ENCODE measurements around the gene NAA80. TPM values are rescaled to one million over a fixed set of nuclear protein-coding genes. Genes with fewer than 3 reads are reported as not detected.
A peak's percentile ranks its signal among the peaks of the same experiment; 100 is the strongest.

The NAA80 gene
- total RNA-seq, 1 donor from 2014 or later = 10.1 TPM

DNA sequence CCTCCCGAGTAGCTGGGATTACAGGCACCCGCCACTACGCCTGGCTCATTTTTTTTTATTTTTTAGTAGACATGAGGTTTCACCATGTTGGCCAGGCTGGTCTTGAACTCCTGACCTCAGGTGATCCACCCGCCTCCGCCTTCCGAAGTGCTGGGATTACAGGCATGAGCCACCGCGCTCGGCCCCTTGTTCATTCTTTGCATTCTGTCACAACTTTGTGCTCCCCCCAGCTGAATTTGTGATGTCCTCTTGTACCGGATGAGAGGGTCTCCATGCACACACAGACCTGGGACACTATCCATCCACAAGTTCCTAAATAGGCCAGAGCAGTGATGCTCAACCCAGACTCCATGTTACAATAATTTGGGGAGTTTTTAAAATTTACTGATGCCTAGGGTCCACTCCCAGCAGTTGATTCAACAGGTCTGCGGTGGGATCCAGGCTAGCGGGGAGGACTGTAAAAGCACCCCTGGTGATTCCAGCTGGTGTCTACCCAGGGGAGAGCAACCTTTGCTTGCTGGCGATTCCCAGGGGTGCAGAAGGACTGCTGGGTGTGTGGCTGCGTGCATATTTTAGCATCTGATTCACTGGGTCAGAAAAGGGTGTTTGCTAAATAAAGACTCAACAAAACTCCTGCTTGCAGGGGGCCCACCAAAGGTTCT, 40.4 kb upstream of the NAA80 start:
- peaks cover 36% of the 10 kb centered on the region for H3K27me3 Mint-ChIP-seq (ENCODE audit: insufficient read depth, low read depth)

DNA sequence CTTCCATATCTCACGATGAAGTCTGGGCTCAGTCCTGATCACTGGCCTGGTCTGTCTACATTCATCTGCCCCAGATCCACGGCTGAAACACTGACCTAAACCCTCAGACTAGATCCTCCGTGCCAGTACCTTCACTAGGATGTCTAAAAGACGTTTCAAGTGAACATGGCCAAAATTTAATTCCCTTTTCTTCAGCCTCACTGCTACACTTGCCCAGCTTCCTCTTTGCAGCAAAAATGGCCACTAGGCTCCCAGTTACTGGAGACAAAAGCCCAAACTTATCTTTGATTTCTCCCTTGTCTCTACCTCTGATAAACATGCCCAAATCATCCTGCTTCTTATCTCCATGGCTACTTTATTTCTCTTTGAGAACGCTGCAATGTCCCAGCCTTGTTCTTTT, 39.8 kb upstream of the NAA80 start:
- Histone ChIP-seq H3K27me3 (peaks cover 62% of the 10 kb centered on the region), H3K9ac (no peak overlapping the region), H3K36me3 (no peaks in the 10 kb centered on the region), H3F3A (ENCODE audit: low read depth) (peaks cover 23% of the 10 kb centered on the region), H3K4me2 (no peak overlapping the region), H3K79me2 (ENCODE audit: low read depth) (peaks cover 30% of the 10 kb centered on the region), H3K4me1 (peaks cover 25% of the 10 kb centered on the region), H4K20me1 (ENCODE audit: low read depth) (peaks cover 24% of the 10 kb centered on the region), H2AFZ (replicated peaks) (no peak overlapping the region), H3K9me3 (ENCODE audit: low read depth) (no peaks in the 10 kb centered on the region), H3K4me3 (no peak overlapping the region), H3K27ac (no peak overlapping the region)
- peak overlapping the region; percentile 98 for H3K4me3 Mint-ChIP-seq
- H3K4me1 Mint-ChIP-seq = peaks cover 32% of the 10 kb centered on the region
- H3K27me3 Mint-ChIP-seq (ENCODE audit: insufficient read depth, low read depth) = peaks cover 30% of the 10 kb centered on the region
- no peak overlapping the region for H3K27ac Mint-ChIP-seq
- peaks cover 3% of the 10 kb centered on the region for H3K36me3 Mint-ChIP-seq
- DNase-seq (ENCODE audit: low spot score) = no peak
- TF ChIP-seq EZH2phosphoT487 (IDR thresholded peaks at IDR 0.05) (no peak), EZH2 (IDR thresholded peaks at IDR 0.05) (no peak)
- TF ChIP-seq, protein P1, sequence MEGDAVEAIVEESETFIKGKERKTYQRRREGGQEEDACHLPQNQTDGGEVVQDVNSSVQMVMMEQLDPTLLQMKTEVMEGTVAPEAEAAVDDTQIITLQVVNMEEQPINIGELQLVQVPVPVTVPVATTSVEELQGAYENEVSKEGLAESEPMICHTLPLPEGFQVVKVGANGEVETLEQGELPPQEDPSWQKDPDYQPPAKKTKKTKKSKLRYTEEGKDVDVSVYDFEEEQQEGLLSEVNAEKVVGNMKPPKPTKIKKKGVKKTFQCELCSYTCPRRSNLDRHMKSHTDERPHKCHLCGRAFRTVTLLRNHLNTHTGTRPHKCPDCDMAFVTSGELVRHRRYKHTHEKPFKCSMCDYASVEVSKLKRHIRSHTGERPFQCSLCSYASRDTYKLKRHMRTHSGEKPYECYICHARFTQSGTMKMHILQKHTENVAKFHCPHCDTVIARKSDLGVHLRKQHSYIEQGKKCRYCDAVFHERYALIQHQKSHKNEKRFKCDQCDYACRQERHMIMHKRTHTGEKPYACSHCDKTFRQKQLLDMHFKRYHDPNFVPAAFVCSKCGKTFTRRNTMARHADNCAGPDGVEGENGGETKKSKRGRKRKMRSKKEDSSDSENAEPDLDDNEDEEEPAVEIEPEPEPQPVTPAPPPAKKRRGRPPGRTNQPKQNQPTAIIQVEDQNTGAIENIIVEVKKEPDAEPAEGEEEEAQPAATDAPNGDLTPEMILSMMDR (IDR thresholded peaks at IDR 0.05) = no peak
- no peaks in the 10 kb centered on the region for H3K9me3 Mint-ChIP-seq

More for the DNA sequence above, 40.4 kb upstream of the NAA80 start:
- Histone ChIP-seq H2AFZ (replicated peaks) (no peak overlapping the region), H3K4me1 (peaks cover 25% of the 10 kb centered on the region), H4K20me1 (ENCODE audit: low read depth) (peaks cover 19% of the 10 kb centered on the region), H3F3A (ENCODE audit: low read depth) (peaks cover 23% of the 10 kb centered on the region), H3K9ac (no peak overlapping the region), H3K27me3 (peaks cover 69% of the 10 kb centered on the region), H3K36me3 (no peaks in the 10 kb centered on the region), H3K4me2 (peak overlapping the region; percentile 75), H3K79me2 (ENCODE audit: low read depth) (peaks cover 24% of the 10 kb centered on the region), H3K4me3 (no peak overlapping the region), H3K9me3 (ENCODE audit: low read depth) (no peaks in the 10 kb centered on the region), H3K27ac (no peak overlapping the region)
- H3K9me3 Mint-ChIP-seq = no peaks in the 10 kb centered on the region
- H3K4me3 Mint-ChIP-seq = peak overlapping the region; percentile 74
- DNase-seq (ENCODE audit: low spot score) = no peak
- H3K4me1 Mint-ChIP-seq = peaks cover 28% of the 10 kb centered on the region
- TF ChIP-seq EZH2phosphoT487 (IDR thresholded peaks at IDR 0.05) (no peak), EZH2 (IDR thresholded peaks at IDR 0.05) (no peak)
- TF ChIP-seq, protein P1 (IDR thresholded peaks at IDR 0.05) = no peak
- peaks cover 3% of the 10 kb centered on the region for H3K36me3 Mint-ChIP-seq
- no peak overlapping the region for H3K27ac Mint-ChIP-seq

DNA sequence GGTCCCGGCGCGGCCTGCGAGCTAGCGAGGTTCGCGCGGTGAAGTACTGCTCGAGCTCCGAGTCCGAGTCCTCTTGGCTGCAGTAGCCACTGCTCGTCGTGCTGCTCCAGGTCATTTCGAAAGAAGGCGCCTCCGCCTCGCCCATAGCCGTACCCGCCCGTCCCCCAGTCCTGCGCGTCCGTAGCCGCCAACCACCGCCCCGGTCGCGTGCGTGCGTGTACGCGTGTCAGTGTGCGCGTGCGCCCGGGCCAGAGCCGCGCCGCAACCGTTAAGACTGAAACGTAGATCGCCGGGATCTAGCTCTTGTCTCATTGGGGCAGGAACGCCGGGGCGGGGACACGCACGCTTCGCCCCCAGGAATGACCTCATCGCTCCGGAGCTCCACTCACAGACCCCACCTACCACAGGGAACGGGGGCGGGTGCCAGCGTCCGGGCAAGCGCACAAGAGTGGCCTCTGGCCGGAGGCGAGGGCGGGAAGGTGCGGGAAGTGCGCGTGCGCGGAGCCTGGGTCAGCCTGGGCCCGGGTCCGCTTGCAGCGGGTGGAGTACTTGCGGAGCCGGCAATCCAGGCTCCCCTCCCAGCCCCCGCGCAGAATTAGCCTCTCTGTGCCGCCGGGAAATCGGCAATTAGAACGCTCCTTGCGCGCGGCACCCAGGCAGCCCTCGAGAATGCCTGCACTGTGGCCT, 38.1 kb upstream of the NAA80 start:
- Mint-ChIP-seq H3K27me3 (ENCODE audit: insufficient read depth, low read depth) (peaks cover 24% of the 10 kb centered on the region), H3K9me3 (no peaks in the 10 kb centered on the region), H3K27ac (peak overlapping the region; percentile 96), H3K4me3 (peak overlapping the region; percentile 98), H3K4me1 (peaks cover 36% of the 10 kb centered on the region), H3K36me3 (peaks cover 3% of the 10 kb centered on the region)
- peaks cover 25% of the 10 kb centered on the region for H3K4me1 ChIP-seq
- H3K79me2 ChIP-seq (ENCODE audit: low read depth) = peaks cover 40% of the 10 kb centered on the region
- H3K4me2 ChIP-seq = peak overlapping the region; percentile 88
- TF ChIP-seq EZH2phosphoT487 (IDR thresholded peaks at IDR 0.05) (peak; percentile 4), EZH2 (IDR thresholded peaks at IDR 0.05) (no peak)
- TF ChIP-seq, protein P1 (IDR thresholded peaks at IDR 0.05) = no peak
- peak overlapping the region; percentile 83 for H3K4me3 ChIP-seq
- H3K36me3 ChIP-seq = no peaks in the 10 kb centered on the region
- H4K20me1 ChIP-seq (ENCODE audit: low read depth) = peaks cover 32% of the 10 kb centered on the region
- H3K27me3 ChIP-seq = peaks cover 46% of the 10 kb centered on the region
- DNase-seq (ENCODE audit: low spot score) = peak; percentile 99
- peak overlapping the region; percentile 27 for H2AFZ ChIP-seq (replicated peaks)
- H3K9me3 ChIP-seq (ENCODE audit: low read depth) = no peaks in the 10 kb centered on the region
- peak overlapping the region; percentile 81 for H3K9ac ChIP-seq
- H3K27ac ChIP-seq = peak overlapping the region; percentile 70
- H3F3A ChIP-seq (ENCODE audit: low read depth) = peaks cover 23% of the 10 kb centered on the region
